ENCODE results near the gene COX6B1. TPM values are rescaled to one million over a fixed set of nuclear protein-coding genes. Genes with fewer than 3 reads are reported as not detected.

The COX6B1 gene
- polyA plus RNA-seq, 3 donors: 454 to 932 (median 759) TPM

GRCh38 chr19:35693835-35694599 lies 45.9 kb downstream of the COX6B1 start:
- H3K27ac ChIP-seq (ENCODE audit: low read depth, low read length): no peak overlapping the region
- 25 to 45% (median 26%) methylated on average over 8 of the region's 8 CpGs for WGBS, 3 donors

- 75 to 88% (median 81%) methylated on average over 2 of the region's 2 CpGs for WGBS, 3 donors
- no peak overlapping the region for H3K27ac ChIP-seq (ENCODE audit: low read depth, low read length)
These were observed 47.8 kb downstream of the COX6B1 start for GRCh38 chr19:35695895-35696422.

DNA sequence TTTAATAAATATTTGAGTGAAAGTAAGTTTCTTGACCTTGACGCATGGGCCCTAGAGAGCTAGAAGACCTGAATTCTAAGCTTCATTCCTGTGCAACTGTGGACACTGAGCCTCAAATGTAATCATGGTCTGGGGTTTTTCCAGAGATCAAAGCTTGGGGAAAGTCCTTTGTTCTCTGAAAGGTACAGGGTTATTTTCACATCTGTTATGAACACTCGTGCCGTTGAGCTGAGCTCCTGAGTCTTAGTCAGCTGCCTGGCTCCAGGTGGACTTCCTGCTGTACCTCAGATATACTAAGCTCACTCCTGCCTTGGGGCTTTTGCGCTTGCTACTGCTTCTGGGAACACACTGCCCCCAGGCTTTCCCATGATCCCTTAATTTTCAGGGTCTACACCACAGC lies 48.7 kb downstream of the COX6B1 start:
- no peak overlapping the region for H3K27ac ChIP-seq (ENCODE audit: low read depth, low read length)
- 46 to 77% (median 76%) methylated on average over 4 of the region's 4 CpGs for WGBS, 3 donors

GRCh38 chr19:35702223-35703012 lies 54.3 kb downstream of the COX6B1 start:
- no peak overlapping the region for H3K27ac ChIP-seq (ENCODE audit: low read depth, low read length)
- 0% methylated on average over 50 of the region's 50 CpGs for WGBS, 3 donors

DNA sequence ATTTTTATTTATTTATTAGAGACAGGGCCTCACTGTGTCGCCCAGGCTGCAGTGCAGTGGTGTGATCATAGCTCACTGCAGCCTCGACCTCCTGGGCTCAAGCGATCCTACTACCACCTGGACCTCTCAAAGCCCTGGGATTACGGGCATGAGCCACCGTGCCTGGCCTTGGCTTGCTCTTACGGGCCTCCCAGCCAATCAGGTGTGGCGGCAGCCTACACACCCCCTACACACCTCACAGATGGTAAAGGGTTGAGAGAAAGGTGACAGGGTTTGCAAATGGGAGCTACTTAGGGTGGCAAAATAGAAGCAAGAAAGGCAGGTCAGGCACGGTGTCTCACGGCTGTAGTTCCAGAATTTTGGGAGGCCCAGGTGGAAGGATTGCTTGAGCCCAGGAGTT lies 55.2 kb downstream of the COX6B1 start:
- H3K27ac ChIP-seq (ENCODE audit: low read depth, low read length): no peak overlapping the region

GRCh38 chr19:35704218-35704617 lies 56.1 kb downstream of the COX6B1 start, which contains the start of gene ZBTB32:
Gene ZBTB32, plus strand, starts transcription at chr19:35704558. Its CDS starts 10,069 bp downstream, at chr19:35714627.
- no peak within 1 kb of the TSS for H3K27ac ChIP-seq (ENCODE audit: low read depth, low read length)
- WGBS, 3 donors: 26 to 31% (median 29%) methylated on average over 24 of the region's 24 CpGs

More for the DNA sequence above, 55.2 kb downstream of the COX6B1 start:
- WGBS, 3 donors: 39 to 57% (median 48%) methylated on average over 9 of the region's 9 CpGs

Other genes starting within 250 kb of the COX6B1 start
- gene FFAR2, start 200.1 kb upstream of the COX6B1 start, polyA plus RNA-seq: 1 to 10 TPM in 2 of 3 donors, under 1 TPM in 1; 0.24 to 4.6 (median 4.0) TPM
- under 1 TPM in 2 of 3 donors, not detected in 1; 0.21 to 0.42 TPM for gene KRTDAP, start 157.9 kb upstream of the COX6B1 start, polyA plus RNA-seq
- gene DMKN, start 134.7 kb upstream of the COX6B1 start, polyA plus RNA-seq: 10 to 100 TPM in 2 of 3 donors, 1 to 10 TPM in 1; 6.8 to 74.3 (median 15.3) TPM
- gene SBSN, start 120.0 kb upstream of the COX6B1 start, polyA plus RNA-seq: 1 to 10 TPM in 1 of 3 donors, under 1 TPM in 1, not detected in 1; 0.15 to 1.5 TPM
- not detected for gene GAPDHS, start 114.9 kb upstream of the COX6B1 start, polyA plus RNA-seq
- gene TMEM147, start 102.7 kb upstream of the COX6B1 start, polyA plus RNA-seq: 100 to 1,000 TPM in 2 of 3 donors, 10 to 100 TPM in 1; 86.7 to 140 (median 107) TPM
- 10 to 100 TPM in 1 of 3 donors, 1 to 10 TPM in 2; 1.2 to 74.4 (median 2.9) TPM for gene ATP4A, start 84.7 kb upstream of the COX6B1 start, polyA plus RNA-seq
- gene PMIS2, start 62.1 kb upstream of the COX6B1 start, polyA plus RNA-seq: not detected
- gene HAUS5, start 35.6 kb upstream of the COX6B1 start, polyA plus RNA-seq: 1 to 10 TPM; 4.6 to 6.3 (median 6.0) TPM
- gene RBM42, start 19.3 kb upstream of the COX6B1 start, polyA plus RNA-seq: 10 to 100 TPM; 28.5 to 56.7 (median 48.9) TPM
- gene ETV2, start 6.6 kb upstream of the COX6B1 start, polyA plus RNA-seq: 1 to 10 TPM in 2 of 3 donors, under 1 TPM in 1; 0.79 to 3.8 (median 1.7) TPM
- gene UPK1A, start 18.2 kb downstream of the COX6B1 start, polyA plus RNA-seq: under 1 TPM in 2 of 3 donors, not detected in 1; 0.05 to 0.07 TPM
- gene ZBTB32, start 56.2 kb downstream of the COX6B1 start, polyA plus RNA-seq: under 1 TPM in 2 of 3 donors, not detected in 1; 0.07 to 0.12 TPM
- 10 to 100 TPM; 21.1 to 34.3 (median 29.4) TPM for gene KMT2B, start 69.7 kb downstream of the COX6B1 start, polyA plus RNA-seq
- 10 to 100 TPM; 17.4 to 30.4 (median 19.8) TPM for gene IGFLR1, start 94.1 kb downstream of the COX6B1 start, polyA plus RNA-seq
- gene U2AF1L4, start 97.1 kb downstream of the COX6B1 start, polyA plus RNA-seq: 10 to 100 TPM; 13.2 to 30.3 (median 28.8) TPM
- 10 to 100 TPM; 37.2 to 57.2 (median 49.9) TPM for gene PSENEN, start 97.3 kb downstream of the COX6B1 start, polyA plus RNA-seq
- 10 to 100 TPM in 2 of 3 donors, 1 to 10 TPM in 1; 8.9 to 20.9 (median 15.3) TPM for gene LIN37, start 100.3 kb downstream of the COX6B1 start, polyA plus RNA-seq
- 100 to 1,000 TPM in 2 of 3 donors, 10 to 100 TPM in 1; 63.3 to 608 (median 552) TPM for gene HSPB6, start 108.7 kb downstream of the COX6B1 start, polyA plus RNA-seq
- gene PROSER3, start 109.9 kb downstream of the COX6B1 start, polyA plus RNA-seq: 10 to 100 TPM in 1 of 3 donors, 1 to 10 TPM in 2; 5.4 to 10.6 (median 6.9) TPM
- 1 to 10 TPM; 6.0 to 9.4 (median 6.3) TPM for gene ARHGAP33, start 127.2 kb downstream of the COX6B1 start, polyA plus RNA-seq
- gene PRODH2, start 164.5 kb downstream of the COX6B1 start, polyA plus RNA-seq: 1 to 10 TPM in 1 of 3 donors, not detected in 2; 2.2 TPM
- gene NPHS1, start 204.2 kb downstream of the COX6B1 start, polyA plus RNA-seq: 10 to 100 TPM in 1 of 3 donors, under 1 TPM in 1, not detected in 1; 0.42 to 13.6 TPM
- 10 to 100 TPM in 1 of 3 donors, under 1 TPM in 1, not detected in 1; 0.22 to 48.3 TPM for gene KIRREL2, start 208.6 kb downstream of the COX6B1 start, polyA plus RNA-seq
- 10 to 100 TPM in 1 of 3 donors, 1 to 10 TPM in 2; 3.0 to 33.6 (median 6.4) TPM for gene APLP1, start 220.3 kb downstream of the COX6B1 start, polyA plus RNA-seq

Measured in adipose tissue (tissue), 3 donors.